ENCODE results near the gene ABCA7.

The ABCA7 gene

GRCh38 chr19:991174-991931 lies 48.6 kb upstream of the ABCA7 start:
- Histone ChIP-seq H3K4me3 (ENCODE audit: low read length) (no peak overlapping the region), H3F3A (ENCODE audit: insufficient read depth, low read length) (0 out of 2 replicates have a peak, but pooled peaks cover 4% of the 10 kb centered on the region), H3K36me3 (replicated peaks; ENCODE audit: insufficient read depth, low read length) (0 out of 2 replicates have a peak, but pooled peaks cover 5% of the 10 kb centered on the region), H3K79me2 (ENCODE audit: low read length) (no peaks in the 10 kb centered on the region), H2AFZ (ENCODE audit: low read length) (no peak overlapping the region), H3K9me3 (replicated peaks; ENCODE audit: insufficient read depth, low read length) (no peaks in the 10 kb centered on the region), H3K9me2 (replicated peaks; ENCODE audit: insufficient read depth, low read length) (no peaks in the 10 kb centered on the region), H3K4me1 (ENCODE audit: low read length) (peaks cover 5% of the 10 kb centered on the region), H3K9ac (ENCODE audit: low read length) (no peak overlapping the region), H3K27ac (ENCODE audit: low read length) (no peak overlapping the region), H3K4me2 (ENCODE audit: low read depth, low read length) (no peak overlapping the region), H3K27me3 (replicated peaks; ENCODE audit: insufficient read depth, low read length) (no peaks in the 10 kb centered on the region), H4K20me1 (ENCODE audit: insufficient read depth, low read length) (no peaks in the 10 kb centered on the region)
- no peak for DNase-seq
- TF ChIP-seq EZH2phosphoT487 (IDR thresholded peaks at IDR 0.05; ENCODE audit: low read length) (no peak), CTCF (IDR thresholded peaks at IDR 0.05; ENCODE audit: low read length) (no peak), EZH2 (optimal IDR thresholded peaks at IDR 0.05; ENCODE audit: low read depth, low read length) (no peak)

DNA sequence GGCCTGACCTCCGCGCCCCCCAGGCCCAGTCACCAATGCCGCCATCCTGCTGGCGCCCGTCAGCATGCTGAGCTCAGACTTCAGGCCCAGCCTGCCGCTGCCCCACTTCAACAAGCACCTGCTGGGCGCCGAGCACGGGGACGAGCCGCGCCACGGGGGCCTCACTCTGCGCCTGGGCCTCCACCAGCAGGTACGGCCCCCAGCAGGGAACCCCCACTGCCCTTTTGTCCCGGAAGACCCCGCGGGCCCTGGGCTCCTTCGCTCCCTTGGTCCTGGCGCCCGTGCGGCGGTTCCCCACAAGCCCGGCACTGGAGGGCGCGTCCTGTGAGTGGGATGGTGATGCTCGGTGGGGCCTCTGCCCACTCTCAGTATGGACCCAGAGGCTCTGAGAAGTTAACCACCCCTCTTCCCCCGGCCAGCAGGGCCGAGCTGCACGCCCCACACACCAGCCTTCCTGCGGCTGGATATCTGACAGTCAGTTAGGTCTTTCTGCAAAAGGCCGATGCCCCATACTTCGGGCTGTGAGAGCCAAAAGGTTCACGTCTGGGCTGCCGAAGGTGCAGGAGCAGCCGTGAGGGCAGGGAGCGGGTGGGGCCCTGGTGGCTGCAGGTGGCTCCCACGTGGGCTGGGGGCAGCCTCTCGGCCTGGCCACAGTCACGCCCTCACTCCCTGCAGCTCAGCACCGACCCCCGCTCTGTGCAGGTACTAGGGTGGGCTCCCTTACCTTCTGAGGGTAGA lies 47.8 kb upstream of the ABCA7 start:
- H3K9me2 ChIP-seq (replicated peaks; ENCODE audit: insufficient read depth, low read length), result no peaks in the 10 kb centered on the region
- H3K79me2 ChIP-seq (ENCODE audit: low read length), result no peaks in the 10 kb centered on the region
- H3K27me3 ChIP-seq (replicated peaks; ENCODE audit: insufficient read depth, low read length), result no peaks in the 10 kb centered on the region; the same call in 1 of the 2 replicates
- peaks cover 7% of the 10 kb centered on the region; the same call in 1 of the 2 replicates for H3F3A ChIP-seq (ENCODE audit: insufficient read depth, low read length)
- H4K20me1 ChIP-seq (ENCODE audit: insufficient read depth, low read length), result no peaks in the 10 kb centered on the region
- peaks cover 5% of the 10 kb centered on the region for H3K4me1 ChIP-seq (ENCODE audit: low read length)
- TF ChIP-seq EZH2 (optimal IDR thresholded peaks at IDR 0.05; ENCODE audit: low read depth, low read length) (no peak), EZH2phosphoT487 (IDR thresholded peaks at IDR 0.05; ENCODE audit: low read length) (no peak), CTCF (IDR thresholded peaks at IDR 0.05; ENCODE audit: low read length) (no peak)
- H3K9me3 ChIP-seq (replicated peaks; ENCODE audit: insufficient read depth, low read length), result no peaks in the 10 kb centered on the region
- H3K9ac ChIP-seq (ENCODE audit: low read length), result no peak overlapping the region
- no peak overlapping the region for H3K4me2 ChIP-seq (ENCODE audit: low read depth, low read length)
- H3K36me3 ChIP-seq (replicated peaks; ENCODE audit: insufficient read depth, low read length), result 0 out of 2 replicates have a peak, but pooled peaks cover 5% of the 10 kb centered on the region
- DNase-seq, result peak; percentile 18
- no peak overlapping the region for H3K27ac ChIP-seq (ENCODE audit: low read length)
- H2AFZ ChIP-seq (ENCODE audit: low read length), result no peak overlapping the region
- no peak overlapping the region for H3K4me3 ChIP-seq (ENCODE audit: low read length)

DNA sequence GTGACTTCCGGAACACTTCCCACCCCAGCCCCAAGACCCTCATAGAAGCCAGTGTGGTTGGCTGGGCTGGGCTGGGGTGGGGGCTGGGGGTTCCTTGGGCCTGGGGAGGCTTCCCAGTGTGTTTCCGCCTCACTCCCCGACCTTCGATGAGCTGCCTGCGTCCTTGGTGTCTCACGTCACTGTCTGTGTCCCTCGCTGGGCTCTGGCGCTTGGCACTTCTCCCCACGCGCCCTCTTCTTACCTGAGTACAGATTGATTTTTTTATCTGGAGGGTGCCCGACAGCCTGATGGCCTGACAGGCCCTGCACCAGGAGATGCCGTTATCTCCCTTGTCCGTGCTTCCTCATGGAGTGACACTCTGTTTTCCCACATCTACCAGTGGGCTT lies 47.2 kb upstream of the ABCA7 start:
- Histone ChIP-seq H3K36me3 (replicated peaks; ENCODE audit: insufficient read depth, low read length) (0 out of 2 replicates have a peak, but pooled peaks cover 5% of the 10 kb centered on the region), H3K4me2 (ENCODE audit: low read depth, low read length) (no peak overlapping the region), H3K9me2 (replicated peaks; ENCODE audit: insufficient read depth, low read length) (no peaks in the 10 kb centered on the region), H4K20me1 (ENCODE audit: insufficient read depth, low read length) (no peaks in the 10 kb centered on the region), H3K4me1 (ENCODE audit: low read length) (peaks cover 5% of the 10 kb centered on the region), H3K4me3 (ENCODE audit: low read length) (no peak overlapping the region), H3K9me3 (replicated peaks; ENCODE audit: insufficient read depth, low read length) (no peaks in the 10 kb centered on the region), H3K27me3 (replicated peaks; ENCODE audit: insufficient read depth, low read length) (peaks cover 2% of the 10 kb centered on the region), H3F3A (ENCODE audit: insufficient read depth, low read length) (peaks cover 7% of the 10 kb centered on the region; the same call in 1 of the 2 replicates), H3K27ac (ENCODE audit: low read length) (no peak overlapping the region), H2AFZ (ENCODE audit: low read length) (no peak overlapping the region), H3K79me2 (ENCODE audit: low read length) (no peaks in the 10 kb centered on the region), H3K9ac (ENCODE audit: low read length) (no peak overlapping the region)
- TF ChIP-seq EZH2phosphoT487 (IDR thresholded peaks at IDR 0.05; ENCODE audit: low read length), result no peak
- TF ChIP-seq EZH2 (optimal IDR thresholded peaks at IDR 0.05; ENCODE audit: low read depth, low read length), result no peak
- TF ChIP-seq CTCF (IDR thresholded peaks at IDR 0.05; ENCODE audit: low read length), result no peak
- no peak for DNase-seq
